ENCODE measurements around the gene ODAD3. TPM values are rescaled to one million over a fixed set of nuclear protein-coding genes. Genes with fewer than 3 reads are reported as not detected.
"Not testable (repeated sequence)": the region's sequence is repeated elsewhere in the genome, so short reads cannot be mapped to it uniquely, and the experiment has no call there.

Gene ODAD3
- total RNA-seq, 1 donor from 2014 or later = 0.78 TPM

DNA sequence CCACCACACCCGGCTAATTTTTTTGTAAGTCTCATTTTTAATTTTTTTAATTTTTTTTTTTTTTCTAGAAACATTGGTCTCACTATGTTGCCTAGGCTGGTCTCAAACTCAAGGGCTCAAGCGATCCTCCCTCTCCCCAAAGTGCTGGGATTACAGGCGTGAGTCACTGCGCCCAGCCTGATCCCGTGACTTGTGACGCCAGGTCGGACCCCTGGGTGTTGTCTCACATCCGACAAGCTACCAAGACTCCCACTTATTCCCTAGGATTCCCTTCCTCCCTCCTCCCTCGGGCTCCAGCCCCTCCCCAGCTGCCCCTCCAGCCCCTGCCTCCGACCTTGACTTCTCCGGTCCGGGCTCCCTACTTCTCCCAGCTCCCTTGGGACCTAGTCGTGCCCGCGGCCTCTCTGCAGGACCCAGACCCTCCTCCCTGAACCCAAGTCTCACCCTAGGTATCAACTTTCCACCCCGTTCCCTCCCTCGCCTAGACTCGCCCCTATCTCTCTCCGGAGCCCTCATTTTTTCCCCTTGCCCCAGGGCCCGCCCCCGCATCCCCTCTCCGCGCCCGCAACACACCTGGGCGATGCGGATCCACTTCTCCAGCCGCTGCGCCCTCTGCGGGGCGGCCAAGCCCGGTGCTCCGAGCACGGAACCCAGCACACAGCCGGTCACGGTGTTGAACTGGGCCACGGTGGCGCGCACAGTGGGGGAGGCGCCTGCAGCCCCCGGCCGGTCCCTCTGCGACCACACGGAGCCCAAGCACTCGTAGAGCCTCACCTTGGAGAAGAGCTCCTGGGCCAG lies 28.9 kb downstream of the ODAD3 start:
- DNase-seq (ENCODE audit: low spot score) = no peak

- no peak for DNase-seq (ENCODE audit: low spot score)
Measured at GRCh38 chr19:11404588-11405222, 30.2 kb downstream of the ODAD3 start.

DNA sequence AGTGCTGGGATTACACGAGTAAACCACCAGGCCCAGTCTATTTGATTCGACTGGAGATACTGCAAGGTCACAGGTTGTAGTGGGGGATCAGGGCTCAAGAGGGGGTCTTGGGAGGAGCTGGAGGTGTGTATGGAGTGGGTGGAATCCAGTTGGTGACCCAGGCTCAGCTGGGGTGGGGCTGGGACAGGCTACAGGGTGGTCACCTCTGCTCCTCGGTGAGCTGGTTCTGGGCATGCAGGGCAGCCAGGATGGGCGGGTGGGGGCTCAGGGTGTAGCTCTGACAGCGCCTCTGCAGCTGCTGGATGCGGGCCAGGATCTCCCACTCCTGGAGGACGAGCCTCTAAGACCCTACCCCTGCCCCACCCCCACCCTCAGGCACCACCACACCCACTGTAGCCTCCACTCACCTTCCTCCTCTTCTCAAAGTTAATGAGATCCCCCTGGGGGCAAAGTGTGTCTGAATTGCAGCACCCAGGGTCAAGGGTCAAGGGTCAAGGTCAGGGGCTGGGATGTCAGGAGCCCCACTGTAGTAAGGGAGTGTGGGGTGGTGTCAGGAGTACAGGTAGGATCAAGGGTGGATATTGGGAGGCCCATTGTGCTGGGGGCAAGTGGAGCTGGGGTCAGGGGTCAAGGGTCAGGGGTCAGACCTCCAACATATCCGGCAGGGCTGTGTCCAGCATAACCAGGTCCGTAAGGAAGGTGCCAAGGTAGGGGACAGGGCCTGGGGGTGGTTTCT lies 32.9 kb downstream of the ODAD3 start:
- no peak for DNase-seq (ENCODE audit: low spot score)

GRCh38 chr19:11400798-11401197 lies 34.1 kb downstream of the ODAD3 start:
- DNase-seq (ENCODE audit: low spot score) = no peak

- no peak for DNase-seq (ENCODE audit: low spot score)
Measured at GRCh38 chr19:11399667-11400066, 35.3 kb downstream of the ODAD3 start.

- no peak for DNase-seq (ENCODE audit: low spot score)
Measured at GRCh38 chr19:11397089-11397610, 37.8 kb downstream of the ODAD3 start.

DNA sequence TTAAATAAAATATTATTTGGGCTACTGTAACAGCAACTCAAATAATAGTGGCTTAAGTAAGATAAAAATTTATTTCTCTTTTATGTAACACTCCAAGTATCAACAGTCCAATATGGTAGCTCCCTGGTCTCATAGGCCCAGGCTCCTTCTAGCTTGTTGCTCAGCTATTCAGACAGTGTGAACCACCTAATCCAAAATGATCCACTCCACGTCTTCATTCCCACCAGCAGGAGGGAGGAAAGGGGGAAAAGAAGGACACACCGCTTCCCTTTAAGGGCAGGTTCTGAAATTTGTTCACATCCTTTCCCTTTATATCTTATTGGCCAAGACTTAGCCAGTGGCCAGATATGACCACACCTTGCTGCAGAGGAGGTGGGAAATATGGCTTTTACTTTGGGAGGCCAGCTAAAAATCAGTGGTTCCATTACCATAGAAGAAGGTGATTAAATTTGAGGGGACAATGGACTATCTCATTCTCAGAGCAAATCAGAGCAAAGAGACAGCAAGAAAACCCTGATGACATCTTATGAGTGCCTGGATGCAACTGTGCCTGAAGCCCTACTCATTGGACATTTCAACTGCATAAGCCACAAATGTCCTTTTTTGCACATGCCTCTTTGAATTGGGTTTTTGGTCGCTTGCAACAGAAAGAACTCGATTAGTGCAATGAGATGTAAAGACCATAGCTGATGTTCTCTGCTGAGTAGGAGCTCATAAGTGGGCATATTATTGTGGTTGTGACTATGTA lies 43.8 kb downstream of the ODAD3 start:
- no peak for DNase-seq (ENCODE audit: low spot score)

- DNase-seq (ENCODE audit: low spot score) = no peak
Measured at GRCh38 chr19:11390359-11390758, 44.6 kb downstream of the ODAD3 start.

- no peak for DNase-seq (ENCODE audit: low spot score)
Measured at GRCh38 chr19:11387162-11388034, 47.5 kb downstream of the ODAD3 start.

DNA sequence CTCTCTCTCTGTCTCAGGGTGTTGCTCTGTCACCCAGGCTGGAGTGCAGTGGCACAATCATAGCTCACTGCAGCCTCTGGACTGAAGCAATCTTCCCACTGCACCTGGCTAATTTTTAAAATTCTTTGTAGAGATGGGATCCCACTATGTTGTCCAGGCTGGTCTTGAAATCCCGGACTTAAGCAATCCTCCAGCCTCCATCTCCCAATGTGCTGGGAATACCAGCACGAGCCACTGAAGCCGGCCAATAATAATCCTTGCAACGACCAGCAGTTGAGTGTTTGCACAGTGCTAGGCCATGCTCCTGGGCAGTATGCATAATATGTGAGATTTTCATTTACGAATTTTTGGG lies 50.2 kb downstream of the ODAD3 start:
- no peak for DNase-seq (ENCODE audit: low spot score)

DNA sequence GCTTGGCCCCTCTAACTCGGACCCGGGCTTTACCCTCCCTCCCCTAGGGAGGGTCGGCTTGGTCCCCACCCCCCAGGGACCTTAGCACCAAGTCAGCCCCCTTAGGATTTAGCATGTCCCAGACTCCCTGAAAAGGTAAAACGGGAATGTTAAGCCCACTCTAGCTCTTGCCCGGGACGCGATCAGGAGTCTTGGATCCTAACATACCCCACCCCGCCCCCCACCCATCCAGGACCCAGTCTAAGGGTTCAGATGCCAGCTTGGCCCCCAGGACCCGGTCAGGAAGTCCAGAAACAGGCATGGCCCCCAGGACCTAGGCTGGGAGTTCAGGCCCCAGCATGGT lies 51.2 kb downstream of the ODAD3 start:
- DNase-seq (ENCODE audit: low spot score) = no peak

GRCh38 chr19:11382898-11383705 lies 51.8 kb downstream of the ODAD3 start:
- DNase-seq (ENCODE audit: low spot score) = no peak

DNA sequence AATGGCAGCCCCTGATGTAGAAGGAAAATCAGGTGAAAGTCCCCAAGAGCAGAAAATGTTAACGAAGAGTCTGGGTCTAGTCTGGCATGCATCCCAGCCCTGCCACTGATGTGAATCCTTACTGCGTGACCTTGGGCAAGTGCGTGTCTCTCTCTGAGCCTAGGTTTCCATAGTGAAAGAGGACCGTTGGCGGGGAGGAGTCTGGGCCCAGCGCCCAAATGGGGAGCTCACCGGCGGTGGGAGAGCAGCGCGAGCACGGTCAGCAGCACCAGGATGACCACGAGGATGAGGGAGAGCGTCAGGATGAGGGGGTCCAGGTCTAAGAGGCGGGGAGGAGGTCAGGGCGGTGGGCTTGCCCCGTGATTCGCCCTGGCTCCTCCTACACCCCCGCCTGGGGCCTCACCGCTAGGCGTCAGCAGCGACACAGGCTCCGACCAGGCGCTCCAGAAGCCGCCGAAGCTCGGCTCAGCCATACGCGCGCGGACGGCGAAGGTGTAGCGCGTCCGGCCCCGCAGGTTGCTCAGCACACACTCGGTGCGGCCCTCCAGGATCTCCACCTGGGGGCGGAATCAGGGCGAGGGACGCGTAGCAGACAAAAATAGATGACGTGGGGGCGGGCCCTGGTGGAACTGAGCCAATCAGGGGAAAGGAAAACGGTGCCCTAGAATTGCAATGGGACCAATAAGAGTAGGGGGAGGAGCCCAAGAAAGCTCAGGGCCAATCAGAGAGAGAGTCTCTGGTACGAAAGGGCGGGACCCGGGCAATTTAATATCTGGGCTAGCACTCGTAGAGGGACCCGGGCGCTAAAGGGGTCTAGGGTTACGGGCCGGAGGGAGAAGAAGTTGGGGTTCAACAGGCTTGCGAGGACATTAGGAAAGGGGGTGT lies 54.0 kb downstream of the ODAD3 start:
- peak; percentile 97 for DNase-seq (ENCODE audit: low spot score)

- DNase-seq (ENCODE audit: low spot score) = no peak
Measured at GRCh38 chr19:11379857-11380350, 55.0 kb downstream of the ODAD3 start.

DNA sequence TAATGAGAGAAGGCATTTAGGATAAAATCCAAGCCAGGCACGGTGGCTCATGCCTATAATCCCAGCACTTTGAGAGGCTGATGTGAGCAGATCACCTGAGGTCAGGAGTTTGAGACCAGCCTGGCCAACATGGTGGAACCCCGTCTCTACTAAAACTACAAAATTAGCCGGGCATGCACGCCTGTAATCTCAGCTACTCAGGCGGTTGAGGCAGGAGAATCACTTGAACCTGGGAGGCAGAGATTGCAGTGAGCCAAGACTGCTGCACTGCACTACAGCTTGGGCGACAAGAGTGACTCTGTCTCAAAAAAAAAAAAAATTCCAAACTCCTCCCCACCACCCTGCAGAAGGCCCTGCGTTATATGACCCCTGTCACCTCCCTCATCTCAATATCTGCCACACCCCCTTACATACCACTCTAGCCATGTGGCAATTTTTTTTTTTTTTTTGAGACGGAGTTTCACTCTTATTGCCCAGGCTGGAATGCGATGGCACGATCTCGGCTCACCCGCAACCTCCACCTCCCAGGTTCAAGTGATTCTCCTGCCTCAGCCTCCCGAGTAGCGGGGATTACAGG lies 55.6 kb downstream of the ODAD3 start:
- not testable (repeated sequence) for DNase-seq (ENCODE audit: low spot score)

DNA sequence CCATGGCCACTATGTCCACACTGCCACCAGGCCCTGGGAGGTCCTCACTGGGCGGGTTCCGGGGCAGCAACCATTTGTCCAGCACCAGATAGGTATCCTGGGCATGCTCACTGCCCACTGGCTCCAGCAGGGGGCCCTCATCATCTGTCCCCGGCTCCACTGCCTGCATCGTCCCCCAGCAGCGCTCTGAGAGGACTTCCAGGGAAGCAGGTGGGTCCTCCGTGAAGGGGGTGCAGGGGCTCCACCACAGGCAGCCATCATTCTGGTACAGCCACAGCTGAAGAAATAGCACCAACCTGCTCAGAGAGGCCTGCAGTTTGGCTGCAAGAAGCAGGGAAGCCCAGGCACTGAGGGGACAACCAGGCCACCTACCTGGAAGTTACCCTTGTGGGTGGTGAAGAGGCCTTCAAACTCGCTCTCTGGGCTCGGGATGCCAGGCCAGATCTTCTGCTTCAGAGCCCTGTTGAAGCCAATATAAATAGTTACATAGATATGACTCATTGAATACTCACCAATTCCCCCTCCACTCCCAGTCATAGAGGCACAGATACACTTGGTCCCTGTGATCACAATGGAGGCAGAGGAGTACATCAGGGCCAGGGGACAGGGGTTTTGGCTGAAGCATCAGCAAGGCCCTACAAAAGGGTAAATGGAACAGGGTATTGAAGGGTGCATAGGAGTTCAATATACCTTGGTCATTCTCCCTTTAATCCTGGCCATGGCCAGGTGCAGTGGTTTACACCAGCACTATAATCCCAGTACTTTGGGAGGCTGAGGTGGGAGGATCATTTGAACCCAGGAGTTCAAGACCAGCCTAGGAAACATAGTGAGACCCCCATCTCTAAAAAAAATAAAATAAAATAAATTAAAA lies 56.4 kb downstream of the ODAD3 start:
- no peak for DNase-seq (ENCODE audit: low spot score)

GRCh38 chr19:11377756-11378155 lies 57.2 kb downstream of the ODAD3 start:
- no peak for DNase-seq (ENCODE audit: low spot score)

DNA sequence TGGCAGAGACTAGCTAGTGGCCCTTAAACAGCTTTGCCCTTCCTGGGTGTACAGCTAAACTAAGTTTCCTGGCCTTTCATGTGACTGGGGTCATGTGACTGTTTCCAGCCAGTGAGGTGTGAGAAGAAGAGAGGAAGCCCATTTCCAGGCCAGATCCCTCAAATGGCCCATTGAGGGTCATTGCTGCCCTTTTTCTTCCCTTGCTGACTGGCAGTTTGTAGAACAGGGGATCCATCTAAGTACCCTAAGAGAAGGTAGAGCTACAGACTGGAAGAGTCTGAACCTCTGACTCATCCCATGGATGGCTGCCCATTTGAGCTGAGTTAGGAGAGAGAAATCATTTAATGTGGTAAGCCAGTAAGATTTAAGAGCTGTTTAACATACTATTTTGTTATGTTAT lies 57.7 kb downstream of the ODAD3 start:
- DNase-seq (ENCODE audit: low spot score) = no peak
